Pancreas (tissue), 10 donors: ENCODE measurements around the gene HID1. TPM values are rescaled to one million over a fixed set of nuclear protein-coding genes. Genes with fewer than 3 reads are reported as not detected.
"Not testable (repeated sequence)": the region's sequence is repeated elsewhere in the genome, so short reads cannot be mapped to it uniquely, and the experiment has no call there.

Experiments used
- ATAC-seq, 4 donors: fragments of 200-7000 bp; cut with Tn5 transposase; one replicate each; pipeline versions ENCODE4 v1.8.0 to v1.9.1; 2020; ENCODE audit warnings: mild to moderate bottlenecking in 4 of 4, moderate library complexity in 4 of 4
- DNase-seq, 6 donors: peaks; one replicate each; pipeline ENCODE4 v3.0.0-alpha.2; 2020
- FAIRE-seq: peaks from 2 replicates; lab custom pipeline; 2012; peaks lifted over from hg19 to GRCh38; lab: Jason Lieb, UNC
- H3K27ac ChIP-seq, 4 donors: fragments of 200-600 bp; sonication (generic); 1 replicate in 3 of 4; 2 replicates in 1 of 4; pipeline versions ENCODE4 v1.5.0 to v1.8.0; 2020
- H3K27me3 ChIP-seq, 4 donors: fragments of 200-600 bp; one replicate each; pipeline ENCODE4 v1.8.0; 2021
- H3K36me3 ChIP-seq, 3 donors: fragments of 200-600 bp; sonication (generic) in 1 of 3; one replicate each; pipeline versions ENCODE4 v1.5.0 to v1.8.0; 2020 to 2021
- H3K4me1 ChIP-seq, 3 donors: fragments of 200-600 bp; one replicate each; pipeline ENCODE4 v1.8.0; 2021
- H3K4me3 ChIP-seq, 4 donors: fragments of 200-600 bp; sonication (generic) in 2 of 4; one replicate each; pipeline versions ENCODE4 v1.5.0 to v1.8.0; 2020 to 2021
- H3K9me3 ChIP-seq, 4 donors: fragments of 200-600 bp; one replicate each; pipeline ENCODE4 v1.8.0; 2021
- WGBS, 2 donors: extraction: QIAGEN DNeasy Blood & Tissue Kit; methylation state at CpG; one replicate each; pipeline ENCODE4 v1.1.7; 2013; 5-methylcytosine and 5-hydroxymethylcytosine counted together
- intact Hi-C, 3 donors: fragments of 100-400 bp; cut with DNase I; formaldehyde crosslinking; loops; one replicate each; pipeline versions ENCODE4 v1.11.1 to v1.14.2; 2022
- polyA plus RNA-seq, 2 donors: library from polyadenylated mRNA; stranded (reverse); fragments of 200-250 nt; gene quantifications; one replicate each; pipeline ENCODE4 v1.2.3, GENCODE V29; 2013
- total RNA-seq, 6 donors: library from RNA; stranded (reverse); fragmentation: NEBNext Ultra II Directional in 4 of 6; extraction: Animal tissue kit (Norgen Biotek cat#: 25700) in 4 of 6; gene quantifications; one replicate each; pipeline versions ENCODE4 v1.2.1 to v1.2.4, GENCODE V29; 2021 to 2023
- TF ChIP-seq, protein P1 (sequence below), 4 donors: fragments of 200-600 bp; sonication (generic) in 3 of 4; IDR thresholded peaks; one replicate each; pipeline versions ENCODE4 v1.5.0 to v1.8.0; 2021; ENCODE audit warnings: antibody characterized with exemption in 4 of 4
- donor health status: healthy with polysubstance abuse.
- donor health status: DM: no; HTN: no; CAD: no; lungs with moderate emphysema.
- donor health status: DM: no; HTN: no; CAD: no.
- donor health status: control.
- donor health status: control.
- donor health status: Bipolar disorder and iron deficiency.
- donor health status: DM: yes; HTN: yes; CAD: no.
- donor health status: DM: no; HTN: no; CAD: no.
- donor health status: DM: no; HTN: no; CAD: no.
- donor health status: DM: yes; HTN: yes; CAD: no.

The HID1 gene
- total and polyA plus RNA-seq, 8 donors, result 76.7 to 262 (median 126) TPM

DNA sequence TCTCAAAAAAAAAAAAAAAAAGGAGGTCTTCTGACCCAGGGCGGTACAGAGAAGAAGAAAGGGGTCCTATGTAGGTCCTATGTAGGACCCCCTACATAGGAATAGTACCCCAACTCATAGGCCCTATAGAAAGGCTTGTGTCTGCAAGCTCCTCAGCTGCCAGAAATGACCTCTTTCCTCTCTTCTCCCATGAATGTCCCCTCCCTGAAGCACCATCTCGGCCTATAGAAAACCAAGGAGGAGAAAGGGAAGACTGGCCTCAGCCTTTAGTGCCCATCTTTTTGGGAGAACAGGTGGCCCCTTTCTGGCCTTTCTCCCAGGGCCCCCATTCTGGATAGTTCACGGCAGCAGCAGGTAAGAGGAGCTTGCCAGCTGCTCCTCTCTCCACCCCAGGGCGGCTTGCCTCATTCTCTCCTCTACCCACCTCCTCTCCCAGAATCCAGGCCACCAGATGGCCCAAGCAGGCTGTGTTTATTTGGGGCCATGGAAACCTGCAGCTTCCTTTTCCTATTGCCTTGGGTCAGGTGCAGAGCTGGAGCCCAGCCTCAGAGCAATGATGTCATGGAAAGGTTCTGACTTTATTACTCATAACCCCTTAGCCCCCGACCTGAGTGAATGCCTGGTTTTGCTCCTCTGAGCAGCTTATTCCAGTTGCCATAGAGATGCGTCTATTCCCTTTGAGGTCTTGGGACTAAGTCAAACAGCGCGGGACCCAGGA is 38.3 kb upstream of the HID1 start:
- Histone ChIP-seq H3K4me1 (peaks cover 11 to 15% (median 12%) of the 10 kb centered on the region in 3 donors), H3K36me3 (no peaks in the 10 kb centered on the region), H3K27me3 (no peaks in the 10 kb centered on the region), H3K4me3 (no peak overlapping the region), H3K9me3 (no peaks in the 10 kb centered on the region), H3K27ac (peak overlapping the region in 2 of 4 donors; percentile 78 to 84)
- 74 to 75% methylated on average over 8 of the region's 8 CpGs for WGBS, 2 donors
- no peak for FAIRE-seq
- intact Hi-C loops, result loop anchor here in 1 of 3 donors (10.0 kb wide), 1 partner anchor 46 kb away; no protein-coding TSS in a partner anchor
- peak; percentile 10 to 57 (median 34) for ATAC-seq
- TF ChIP-seq, protein P1, sequence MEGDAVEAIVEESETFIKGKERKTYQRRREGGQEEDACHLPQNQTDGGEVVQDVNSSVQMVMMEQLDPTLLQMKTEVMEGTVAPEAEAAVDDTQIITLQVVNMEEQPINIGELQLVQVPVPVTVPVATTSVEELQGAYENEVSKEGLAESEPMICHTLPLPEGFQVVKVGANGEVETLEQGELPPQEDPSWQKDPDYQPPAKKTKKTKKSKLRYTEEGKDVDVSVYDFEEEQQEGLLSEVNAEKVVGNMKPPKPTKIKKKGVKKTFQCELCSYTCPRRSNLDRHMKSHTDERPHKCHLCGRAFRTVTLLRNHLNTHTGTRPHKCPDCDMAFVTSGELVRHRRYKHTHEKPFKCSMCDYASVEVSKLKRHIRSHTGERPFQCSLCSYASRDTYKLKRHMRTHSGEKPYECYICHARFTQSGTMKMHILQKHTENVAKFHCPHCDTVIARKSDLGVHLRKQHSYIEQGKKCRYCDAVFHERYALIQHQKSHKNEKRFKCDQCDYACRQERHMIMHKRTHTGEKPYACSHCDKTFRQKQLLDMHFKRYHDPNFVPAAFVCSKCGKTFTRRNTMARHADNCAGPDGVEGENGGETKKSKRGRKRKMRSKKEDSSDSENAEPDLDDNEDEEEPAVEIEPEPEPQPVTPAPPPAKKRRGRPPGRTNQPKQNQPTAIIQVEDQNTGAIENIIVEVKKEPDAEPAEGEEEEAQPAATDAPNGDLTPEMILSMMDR (IDR thresholded peaks at IDR 0.05), result no peak
- DNase-seq, result peak in 3 of 6 donors; percentile 46 to 51 (median 50)

DNA sequence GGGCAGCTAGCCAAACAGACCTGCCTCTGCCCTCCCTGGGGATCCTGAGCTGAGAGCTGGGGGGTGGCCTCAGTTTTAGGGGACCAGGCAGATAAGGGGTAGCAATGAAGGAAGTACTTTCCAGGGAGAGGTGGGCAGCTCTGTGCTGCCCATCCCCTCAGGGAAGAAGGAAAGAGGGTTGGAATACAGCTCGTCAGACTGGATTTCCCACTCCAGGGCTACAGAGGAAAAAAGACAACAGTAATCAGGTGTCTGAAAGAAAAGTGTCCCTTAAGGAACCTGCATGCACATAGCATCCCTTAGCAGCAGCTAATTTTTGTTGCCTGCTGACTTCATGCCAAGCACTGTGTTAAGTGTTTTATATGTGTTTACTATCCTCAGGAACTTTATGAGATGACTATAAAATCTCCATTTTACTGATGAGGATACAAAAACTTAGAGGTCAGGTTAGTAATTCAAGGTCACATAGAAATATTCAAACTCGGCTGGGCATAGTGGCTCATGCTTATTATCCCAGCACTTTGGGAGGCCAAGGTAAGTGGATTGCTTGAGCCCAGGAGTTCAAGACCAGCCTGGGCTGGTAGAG is 36.7 kb upstream of the HID1 start:
- Histone ChIP-seq H3K4me1 (peaks cover 11 to 15% (median 12%) of the 10 kb centered on the region in 3 donors), H3K9me3 (no peaks in the 10 kb centered on the region), H3K27ac (no peak overlapping the region), H3K27me3 (no peaks in the 10 kb centered on the region), H3K36me3 (no peaks in the 10 kb centered on the region), H3K4me3 (no peak overlapping the region)
- WGBS, 2 donors, result 42 to 57% methylated on average over 2 of the region's 2 CpGs
- FAIRE-seq (no peak), ATAC-seq (no peak), DNase-seq (no peak)
- TF ChIP-seq, protein P1 (IDR thresholded peaks at IDR 0.05), result no peak
- intact Hi-C loops, result no loop called here

DNA sequence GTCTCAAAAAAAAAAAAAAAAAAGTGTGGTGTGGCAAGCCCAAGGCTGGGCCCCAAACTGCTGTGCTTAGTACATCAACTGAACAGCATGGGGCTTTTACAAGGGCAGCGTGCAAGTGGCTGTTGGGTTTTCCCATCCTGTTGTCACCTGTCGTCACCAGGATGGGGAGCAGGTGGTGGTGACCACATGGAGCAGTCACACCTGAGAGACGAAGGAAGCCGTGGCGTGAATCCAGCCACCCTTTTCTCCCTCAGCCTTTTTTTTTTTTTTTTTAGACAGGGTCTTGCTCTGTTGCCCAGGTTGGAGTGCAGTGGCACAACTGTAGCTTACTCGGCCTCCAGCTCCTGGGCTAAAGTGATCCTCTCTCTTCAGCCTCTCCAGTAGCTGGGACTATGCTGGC is 35.8 kb upstream of the HID1 start:
- intact Hi-C loops, result no loop called here
- no peak overlapping the region for H3K27ac ChIP-seq
- H3K27me3 ChIP-seq, result no peaks in the 10 kb centered on the region
- ATAC-seq (no peak), FAIRE-seq (no peak), DNase-seq (no peak)
- no peaks in the 10 kb centered on the region for H3K9me3 ChIP-seq
- 66 to 85% methylated on average over 6 of the region's 6 CpGs for whole genome bisulfite sequencing, 2 donors
- TF ChIP-seq, protein P1 (IDR thresholded peaks at IDR 0.05), result no peak
- no peak overlapping the region for H3K4me3 ChIP-seq
- H3K4me1 ChIP-seq, result peaks cover 7 to 10% (median 7%) of the 10 kb centered on the region in 3 donors
- H3K36me3 ChIP-seq, result no peaks in the 10 kb centered on the region

DNA sequence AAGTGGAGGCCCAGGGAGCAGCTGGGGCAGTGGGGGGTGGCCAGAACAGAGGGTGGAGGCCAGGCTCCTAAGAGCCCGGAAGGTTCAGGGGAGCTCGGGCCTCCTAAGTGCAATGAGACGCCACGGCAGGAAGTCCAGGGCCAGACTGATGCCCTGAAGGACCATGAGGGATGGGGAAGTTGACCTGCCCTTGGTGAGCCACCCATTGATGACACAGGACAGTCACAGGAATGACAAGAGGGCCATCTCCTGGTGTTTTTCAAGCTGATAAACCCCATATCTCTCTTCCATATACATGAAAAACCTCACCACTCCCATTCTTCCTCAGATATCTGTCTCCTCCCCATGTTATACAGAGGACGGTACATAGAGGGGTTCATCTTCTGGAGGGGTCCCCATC is 34.1 kb upstream of the HID1 start:
- Histone ChIP-seq H3K36me3 (peaks cover 0 to 3% (median 0%) of the 10 kb centered on the region in 3 donors), H3K9me3 (no peaks in the 10 kb centered on the region), H3K27ac (no peak overlapping the region), H3K4me3 (no peak overlapping the region), H3K27me3 (no peaks in the 10 kb centered on the region), H3K4me1 (peaks cover 2 to 7% (median 5%) of the 10 kb centered on the region in 3 donors)
- intact Hi-C loops, result no loop called here
- WGBS, 2 donors, result 66 to 75% methylated on average over 5 of the region's 5 CpGs
- no peak for ATAC-seq
- TF ChIP-seq, protein P1 (IDR thresholded peaks at IDR 0.05), result no peak
- FAIRE-seq, result no peak
- no peak for DNase-seq

DNA sequence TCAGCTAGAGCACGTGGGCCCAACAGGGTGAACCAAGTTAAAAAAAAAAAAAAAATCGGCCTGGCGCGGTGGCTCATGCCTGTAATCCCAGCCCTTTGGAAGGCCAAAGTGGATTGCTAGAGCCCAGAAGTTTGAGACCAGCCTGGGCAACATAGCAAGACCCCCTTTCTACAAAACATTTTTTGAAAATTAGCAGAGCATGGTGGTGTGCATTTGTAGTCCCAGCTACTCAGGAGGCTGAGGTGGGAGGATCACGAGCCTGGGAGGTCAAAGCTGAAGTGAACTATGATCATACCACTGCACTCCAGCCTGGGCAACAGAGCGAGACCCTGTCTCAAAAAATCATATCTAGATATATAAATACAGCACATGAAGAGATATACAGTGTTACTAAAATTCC is 33.5 kb upstream of the HID1 start:
- H3K36me3 ChIP-seq, ATAC-seq, FAIRE-seq, DNase-seq, H3K27ac ChIP-seq, intact Hi-C loops, H3K4me3 ChIP-seq, H3K9me3 ChIP-seq, H3K4me1 ChIP-seq, H3K27me3 ChIP-seq: not testable (repeated sequence)
- WGBS, 2 donors, result 83 to 89% methylated on average over 6 of the region's 6 CpGs
